HepG2 (cell line): ENCODE data around the gene OTUB2. TPM values are rescaled to one million over a fixed set of nuclear protein-coding genes. Genes with fewer than 3 reads are reported as not detected.

Experiments
- ERF ChIP-seq: IDR thresholded peaks from 2 replicates; pipeline ENCODE4 v1.6.1; 2018; ENCODE audit warnings: missing biosample characterization, missing genetic modification reagents
- FOXO1 ChIP-seq: sonication (generic); formaldehyde crosslinking; IDR thresholded peaks from 2 replicates; pipeline ENCODE4 v1.4.0; 2020; ENCODE audit warnings: missing genetic modification reagents
- GATAD1 ChIP-seq: IDR thresholded peaks from 2 replicates; pipeline ENCODE4 v1.6.1; 2016; ENCODE audit warnings: missing genetic modification reagents, missing compliant biosample characterization
- HMG20A ChIP-seq: IDR thresholded peaks from 2 replicates; pipeline ENCODE4 v1.6.1; 2016; ENCODE audit warnings: borderline replicate concordance
- HNRNPH1 ChIP-seq: fragments of 200-400 bp; formaldehyde crosslinking; optimal IDR thresholded peaks from 2 replicates; pipeline ENCODE3; 2017; ENCODE audit warnings: mild to moderate bottlenecking, low read depth, low read length
- KDM5A ChIP-seq: fragments of 200-600 bp; sonication (generic); IDR thresholded peaks from 2 replicates; pipeline ENCODE4 v1.7.0; 2018; ENCODE audit warnings: antibody characterized with exemption, mild to moderate bottlenecking, low read length, borderline replicate concordance
- KDM6A ChIP-seq: IDR thresholded peaks from 2 replicates; pipeline ENCODE4 v1.6.1; 2016; ENCODE audit warnings: low read depth
- KLF6 ChIP-seq: IDR thresholded peaks from 2 replicates; pipeline ENCODE4 v1.8.0; 2016; ENCODE audit warnings: missing biosample characterization, missing genetic modification reagents
- KMT2A ChIP-seq: sonication (generic); formaldehyde crosslinking; IDR thresholded peaks from 2 replicates; pipeline ENCODE4 v1.4.0; 2020; ENCODE audit warnings: missing genetic modification reagents
- NCOA1 ChIP-seq: sonication (generic); formaldehyde crosslinking; IDR thresholded peaks from 2 replicates; pipeline ENCODE4 v1.9.0; 2021; ENCODE audit warnings: missing genetic modification reagents
- NFYB ChIP-seq: sonication (generic); formaldehyde crosslinking; IDR thresholded peaks from 2 replicates; pipeline ENCODE4 v1.4.0; 2020; ENCODE audit warnings: missing genetic modification reagents
- PHF20 ChIP-seq: sonication (generic); formaldehyde crosslinking; IDR thresholded peaks from 2 replicates; pipeline ENCODE4 v1.5.0; 2020; ENCODE audit warnings: mild to moderate bottlenecking, missing genetic modification reagents
- RARA ChIP-seq: IDR thresholded peaks from 2 replicates; pipeline ENCODE4 v1.6.1; 2016; ENCODE audit warnings: missing genetic modification reagents, missing compliant biosample characterization
- SNAPC2 ChIP-seq: sonication (generic); formaldehyde crosslinking; IDR thresholded peaks from 2 replicates; pipeline ENCODE4 v1.8.1; 2022; ENCODE audit warnings: mild to moderate bottlenecking, missing genetic modification reagents
- THYN1 ChIP-seq: sonication (generic); formaldehyde crosslinking; IDR thresholded peaks from 2 replicates; pipeline ENCODE4 v1.8.1; 2023; ENCODE audit warnings: low read depth, mild to moderate bottlenecking, moderate library complexity, missing genetic modification reagents, borderline replicate concordance
- YEATS4 ChIP-seq: sonication (generic); formaldehyde crosslinking; IDR thresholded peaks from 2 replicates; pipeline ENCODE4 v1.4.0; 2020; ENCODE audit warnings: missing genetic modification reagents, borderline replicate concordance
- ZBTB21 ChIP-seq: sonication (generic); formaldehyde crosslinking; IDR thresholded peaks from 2 replicates; pipeline ENCODE4 v1.4.0; 2020; ENCODE audit warnings: missing genetic modification reagents
- ZNF432 ChIP-seq: sonication (generic); formaldehyde crosslinking; IDR thresholded peaks from 2 replicates; pipeline ENCODE4 v1.5.0; 2020; ENCODE audit warnings: missing genetic modification reagents, mild to moderate bottlenecking, borderline replicate concordance
- ZNF737 ChIP-seq: sonication (generic); formaldehyde crosslinking; IDR thresholded peaks from 2 replicates; pipeline ENCODE4 v1.5.0; 2020; ENCODE audit warnings: missing genetic modification reagents, mild to moderate bottlenecking, borderline replicate concordance
- ZNF747 ChIP-seq: sonication (generic); formaldehyde crosslinking; IDR thresholded peaks from 2 replicates; pipeline ENCODE4 v1.8.1; 2023; ENCODE audit warnings: missing genetic modification reagents, mild to moderate bottlenecking, borderline replicate concordance
- polyA plus RNA-seq, 8 experiments: library from polyadenylated mRNA; depleted of rRNA in 3 of 8; stranded (reverse) in 7 of 8; unstranded in 1 of 8; fragments of >200 nt; fragmentation: Illumina TruSeq in 4 of 8; extraction: Trizol in 4 of 8; gene quantifications; 2 replicates each; pipeline versions ENCODE4 v1.2.1 to v1.2.3, GENCODE V29; 2011 to 2016; ENCODE audit warnings: low read depth in 4 of 8, missing spikeins in 1 of 8, mixed read lengths in 1 of 8; ENCODE audit not compliant: insufficient read depth in 1 of 8
- total RNA-seq, 5 experiments: library from RNA; depleted of rRNA; stranded (reverse); fragments of >200 nt; fragmentation: Illumina TruSeq; extraction: Trizol; gene quantifications; 2 replicates each; pipeline ENCODE4 v1.2.3, GENCODE V29; 2016; ENCODE audit warnings: low read depth in 1 of 5
- TF ChIP-seq, protein P1 (sequence below): sonication (generic); formaldehyde crosslinking; IDR thresholded peaks from 2 replicates; pipeline ENCODE4 v1.9.0; 2021; ENCODE audit warnings: missing genetic modification reagents, mild to moderate bottlenecking, borderline replicate concordance
- TF ChIP-seq, protein P2 (sequence below), 2 experiments: sonication (generic) in 1 of 2; formaldehyde crosslinking in 1 of 2; IDR thresholded peaks; 2 replicates each; pipeline versions ENCODE4 v1.4.0 to v1.6.1; 2018 to 2020; ENCODE audit warnings: missing genetic modification reagents in 2 of 2, borderline replicate concordance in 1 of 2, low read depth in 1 of 2, mild to moderate bottlenecking in 1 of 2, missing biosample characterization in 1 of 2
- TF ChIP-seq, protein P3 (sequence below): sonication (generic); formaldehyde crosslinking; IDR thresholded peaks from 2 replicates; pipeline ENCODE4 v1.8.0; 2022; ENCODE audit warnings: mild to moderate bottlenecking, missing genetic modification reagents, moderate library complexity
- TF ChIP-seq, protein P4 (sequence below): fragments of 450-650 bp; IDR thresholded peaks from 2 replicates; pipeline ENCODE4 v1.6.1; 2016

The OTUB2 gene
- total and polyA plus RNA-seq, 2 of the 13 experiments (the other 11 are each of a cell fraction or from before 2014, with no cell fraction given) = 2.2 to 2.4 TPM

DNA sequence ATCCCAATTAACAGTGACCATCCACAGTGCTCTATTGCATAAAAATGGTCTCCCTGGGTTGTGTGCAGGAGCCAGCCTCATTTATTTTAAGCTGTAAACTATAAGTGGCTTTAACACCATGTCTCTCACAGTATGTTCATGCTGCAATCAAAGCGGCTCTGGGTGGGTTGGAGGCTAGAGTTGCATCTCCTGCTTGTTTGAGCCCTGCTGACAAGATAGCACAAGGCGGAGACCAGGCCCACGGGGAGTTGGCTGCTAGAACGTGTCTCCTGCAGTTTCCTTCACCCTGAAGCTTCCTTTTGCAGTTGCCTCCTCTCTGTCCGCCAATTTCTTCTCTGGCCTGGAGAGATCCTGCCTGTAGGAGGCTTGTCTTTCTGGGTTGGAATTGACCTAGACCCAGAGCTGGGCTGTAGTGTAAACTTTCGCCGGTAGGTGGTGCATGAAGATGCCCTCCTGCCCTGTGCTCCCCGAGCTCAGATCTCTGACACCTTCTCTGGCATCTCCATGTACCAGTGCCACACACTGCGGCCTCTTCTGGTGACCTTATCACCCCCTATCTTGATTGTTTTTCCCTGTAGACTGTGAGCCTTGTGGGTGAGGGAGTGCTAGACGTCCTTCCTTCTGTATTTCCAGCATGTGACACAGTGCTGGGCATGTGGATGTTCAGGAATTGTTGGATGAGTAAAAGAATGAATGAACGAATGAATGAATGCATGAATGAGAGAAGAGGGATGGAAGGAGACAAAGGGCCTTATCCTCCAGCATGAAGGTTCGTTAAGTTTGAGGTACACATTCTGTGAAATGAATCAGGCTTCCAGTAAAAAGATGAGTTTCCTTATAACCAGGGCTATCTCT is 10.4 kb downstream of the OTUB2 start (continued):
- TF ChIP-seq, protein P1, sequence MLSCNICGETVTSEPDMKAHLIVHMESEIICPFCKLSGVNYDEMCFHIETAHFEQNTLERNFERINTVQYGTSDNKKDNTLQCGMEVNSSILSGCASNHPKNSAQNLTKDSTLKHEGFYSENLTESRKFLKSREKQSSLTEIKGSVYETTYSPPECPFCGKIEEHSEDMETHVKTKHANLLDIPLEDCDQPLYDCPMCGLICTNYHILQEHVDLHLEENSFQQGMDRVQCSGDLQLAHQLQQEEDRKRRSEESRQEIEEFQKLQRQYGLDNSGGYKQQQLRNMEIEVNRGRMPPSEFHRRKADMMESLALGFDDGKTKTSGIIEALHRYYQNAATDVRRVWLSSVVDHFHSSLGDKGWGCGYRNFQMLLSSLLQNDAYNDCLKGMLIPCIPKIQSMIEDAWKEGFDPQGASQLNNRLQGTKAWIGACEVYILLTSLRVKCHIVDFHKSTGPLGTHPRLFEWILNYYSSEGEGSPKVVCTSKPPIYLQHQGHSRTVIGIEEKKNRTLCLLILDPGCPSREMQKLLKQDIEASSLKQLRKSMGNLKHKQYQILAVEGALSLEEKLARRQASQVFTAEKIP (CRISPR knock-in tag) = no peak
- TF ChIP-seq YEATS4 (CRISPR knock-in tag) = no peak
- TF ChIP-seq KDM6A (CRISPR knock-in tag) = no peak
- no peak for TF ChIP-seq ZBTB21 (CRISPR knock-in tag)
- no peak for TF ChIP-seq HNRNPH1
- TF ChIP-seq ERF = 0 out of 2 replicates have a peak, but pooled peaks have one; percentile 42
- TF ChIP-seq ZNF737 (CRISPR knock-in tag) = no peak
- TF ChIP-seq THYN1 (CRISPR knock-in tag) = no peak
- no peak for TF ChIP-seq GATAD1 (CRISPR knock-in tag)
- no peak for TF ChIP-seq ZNF432
- no peak for TF ChIP-seq FOXO1
- TF ChIP-seq ZNF747 = no peak
- TF ChIP-seq NCOA1 (CRISPR knock-in tag) = no peak
- no peak for TF ChIP-seq KLF6
- TF ChIP-seq, protein P2, sequence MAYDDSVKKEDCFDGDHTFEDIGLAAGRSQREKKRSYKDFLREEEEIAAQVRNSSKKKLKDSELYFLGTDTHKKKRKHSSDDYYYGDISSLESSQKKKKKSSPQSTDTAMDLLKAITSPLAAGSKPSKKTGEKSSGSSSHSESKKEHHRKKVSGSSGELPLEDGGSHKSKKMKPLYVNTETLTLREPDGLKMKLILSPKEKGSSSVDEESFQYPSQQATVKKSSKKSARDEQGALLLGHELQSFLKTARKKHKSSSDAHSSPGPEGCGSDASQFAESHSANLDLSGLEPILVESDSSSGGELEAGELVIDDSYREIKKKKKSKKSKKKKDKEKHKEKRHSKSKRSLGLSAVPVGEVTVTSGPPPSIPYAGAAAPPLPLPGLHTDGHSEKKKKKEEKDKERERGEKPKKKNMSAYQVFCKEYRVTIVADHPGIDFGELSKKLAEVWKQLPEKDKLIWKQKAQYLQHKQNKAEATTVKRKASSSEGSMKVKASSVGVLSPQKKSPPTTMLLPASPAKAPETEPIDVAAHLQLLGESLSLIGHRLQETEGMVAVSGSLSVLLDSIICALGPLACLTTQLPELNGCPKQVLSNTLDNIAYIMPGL (CRISPR knock-in tag; IDR thresholded peaks at IDR 0.05; ENCODE audit: borderline replicate concordance in 1 of 2, low read depth in 1 of 2) = 0 out of 4 replicates have a peak, but pooled peaks of 1 of the 2 experiments have one; percentile 26
- no peak for TF ChIP-seq KDM5A
- no peak for TF ChIP-seq NFYB
- TF ChIP-seq, protein P3, sequence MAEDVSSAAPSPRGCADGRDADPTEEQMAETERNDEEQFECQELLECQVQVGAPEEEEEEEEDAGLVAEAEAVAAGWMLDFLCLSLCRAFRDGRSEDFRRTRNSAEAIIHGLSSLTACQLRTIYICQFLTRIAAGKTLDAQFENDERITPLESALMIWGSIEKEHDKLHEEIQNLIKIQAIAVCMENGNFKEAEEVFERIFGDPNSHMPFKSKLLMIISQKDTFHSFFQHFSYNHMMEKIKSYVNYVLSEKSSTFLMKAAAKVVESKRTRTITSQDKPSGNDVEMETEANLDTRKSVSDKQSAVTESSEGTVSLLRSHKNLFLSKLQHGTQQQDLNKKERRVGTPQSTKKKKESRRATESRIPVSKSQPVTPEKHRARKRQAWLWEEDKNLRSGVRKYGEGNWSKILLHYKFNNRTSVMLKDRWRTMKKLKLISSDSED (CRISPR knock-in tag) = no peak
- no peak for TF ChIP-seq PHF20
- no peak for TF ChIP-seq KMT2A (CRISPR knock-in tag)
- no peak for TF ChIP-seq RARA (CRISPR knock-in tag)
- TF ChIP-seq, protein P4, sequence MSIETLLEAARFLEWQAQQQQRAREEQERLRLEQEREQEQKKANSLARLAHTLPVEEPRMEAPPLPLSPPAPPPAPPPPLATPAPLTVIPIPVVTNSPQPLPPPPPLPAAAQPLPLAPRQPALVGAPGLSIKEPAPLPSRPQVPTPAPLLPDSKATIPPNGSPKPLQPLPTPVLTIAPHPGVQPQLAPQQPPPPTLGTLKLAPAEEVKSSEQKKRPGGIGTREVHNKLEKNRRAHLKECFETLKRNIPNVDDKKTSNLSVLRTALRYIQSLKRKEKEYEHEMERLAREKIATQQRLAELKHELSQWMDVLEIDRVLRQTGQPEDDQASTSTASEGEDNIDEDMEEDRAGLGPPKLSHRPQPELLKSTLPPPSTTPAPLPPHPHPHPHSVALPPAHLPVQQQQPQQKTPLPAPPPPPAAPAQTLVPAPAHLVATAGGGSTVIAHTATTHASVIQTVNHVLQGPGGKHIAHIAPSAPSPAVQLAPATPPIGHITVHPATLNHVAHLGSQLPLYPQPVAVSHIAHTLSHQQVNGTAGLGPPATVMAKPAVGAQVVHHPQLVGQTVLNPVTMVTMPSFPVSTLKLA = 0 out of 2 replicates have a peak, but pooled peaks have one; percentile 6
- no peak for TF ChIP-seq SNAPC2 (CRISPR knock-in tag)
- TF ChIP-seq HMG20A (CRISPR knock-in tag) = no peak
